GM23338 (cell line): Measurements from ENCODE around the gene COTL1.

ENCODE experiments used
- CREB1 ChIP-seq: fragments of 250-450 bp; sonication (Bioruptor Pico); IDR thresholded peaks from 2 replicates; pipeline ENCODE4 v1.5.0; 2020; ENCODE audit warnings: low read depth, mild to moderate bottlenecking, moderate library complexity
- EZH2 ChIP-seq: fragments of 200-600 bp; sonication (generic); IDR thresholded peaks from one replicate; pipeline ENCODE4 v1.8.0; 2017; ENCODE audit warnings: antibody characterized with exemption, mild to moderate bottlenecking, low read depth; ENCODE audit not compliant: unreplicated experiment
- EZH2phosphoT487 ChIP-seq: fragments of 200-600 bp; sonication (generic); IDR thresholded peaks from one replicate; pipeline ENCODE4 v1.8.1; 2018; ENCODE audit warnings: antibody characterized with exemption; ENCODE audit not compliant: unreplicated experiment
- JUNB ChIP-seq: IDR thresholded peaks from one replicate; pipeline ENCODE4 v1.6.1; 2016; ENCODE audit warnings: antibody characterized with exemption; ENCODE audit not compliant: unreplicated experiment
- NANOG ChIP-seq: IDR thresholded peaks from 2 replicates; pipeline ENCODE4 v1.6.1; 2016; ENCODE audit warnings: antibody characterized with exemption, borderline replicate concordance
- POLR2AphosphoS5 ChIP-seq: IDR thresholded peaks from 2 replicates; pipeline ENCODE4 v1.6.1; 2016; ENCODE audit warnings: antibody characterized with exemption, low read depth
- ZNF114 ChIP-seq: fragments of 250-450 bp; sonication (Bioruptor Pico); IDR thresholded peaks from 2 replicates; pipeline ENCODE4 v1.5.0; 2020; ENCODE audit warnings: mild to moderate bottlenecking, moderate library complexity
- ZNF331 ChIP-seq: fragments of 250-450 bp; sonication (Bioruptor Pico); IDR thresholded peaks from 2 replicates; pipeline ENCODE4 v1.5.0; 2020; ENCODE audit warnings: low read depth, mild to moderate bottlenecking, moderate library complexity
- TF ChIP-seq, protein P1 (sequence below), 2 experiments: fragments of 200-600 bp in 1 of 2; sonication (generic) in 1 of 2; conservative IDR thresholded peaks; 2 replicates each; pipeline versions ENCODE4 v1.5.1 to v1.6.1; 2016 to 2017; ENCODE audit warnings: antibody characterized with exemption in 2 of 2, low read depth in 2 of 2, mild to moderate bottlenecking in 2 of 2, moderate library complexity in 1 of 2
- TF ChIP-seq, protein P2 (sequence below): IDR thresholded peaks from 2 replicates; pipeline ENCODE4 v1.6.1; 2016; ENCODE audit warnings: antibody characterized with exemption
- TF ChIP-seq, protein P3 (sequence below): fragments of 250-450 bp; sonication (Bioruptor Pico); IDR thresholded peaks from 2 replicates; pipeline ENCODE4 v1.5.0; 2020; ENCODE audit warnings: mild to moderate bottlenecking, moderate library complexity
- TF ChIP-seq, protein P4 (sequence below): IDR thresholded peaks from one replicate; pipeline ENCODE4 v1.6.1; 2018; ENCODE audit warnings: antibody characterized with exemption; ENCODE audit not compliant: unreplicated experiment

DNA sequence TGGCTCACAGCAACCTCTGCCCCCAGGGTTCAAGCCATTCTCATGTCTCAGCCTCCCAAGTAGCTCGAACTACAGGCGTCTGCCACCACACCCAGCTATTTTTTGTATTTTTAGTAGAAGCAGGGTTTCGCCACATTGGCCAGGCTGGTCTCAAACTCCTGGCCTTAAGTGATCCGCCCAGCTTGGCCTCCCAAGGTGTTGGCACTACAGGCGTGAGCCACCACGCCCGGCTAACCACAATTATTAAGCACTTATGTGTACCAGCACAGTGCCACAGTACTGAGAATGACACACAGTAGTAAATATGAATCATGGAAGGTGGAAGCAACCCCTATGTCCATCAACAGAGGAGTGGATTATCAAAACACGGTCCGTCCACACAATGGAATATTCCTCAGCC lies 49.8 kb downstream of the COTL1 start:
- TF ChIP-seq, protein P1, sequence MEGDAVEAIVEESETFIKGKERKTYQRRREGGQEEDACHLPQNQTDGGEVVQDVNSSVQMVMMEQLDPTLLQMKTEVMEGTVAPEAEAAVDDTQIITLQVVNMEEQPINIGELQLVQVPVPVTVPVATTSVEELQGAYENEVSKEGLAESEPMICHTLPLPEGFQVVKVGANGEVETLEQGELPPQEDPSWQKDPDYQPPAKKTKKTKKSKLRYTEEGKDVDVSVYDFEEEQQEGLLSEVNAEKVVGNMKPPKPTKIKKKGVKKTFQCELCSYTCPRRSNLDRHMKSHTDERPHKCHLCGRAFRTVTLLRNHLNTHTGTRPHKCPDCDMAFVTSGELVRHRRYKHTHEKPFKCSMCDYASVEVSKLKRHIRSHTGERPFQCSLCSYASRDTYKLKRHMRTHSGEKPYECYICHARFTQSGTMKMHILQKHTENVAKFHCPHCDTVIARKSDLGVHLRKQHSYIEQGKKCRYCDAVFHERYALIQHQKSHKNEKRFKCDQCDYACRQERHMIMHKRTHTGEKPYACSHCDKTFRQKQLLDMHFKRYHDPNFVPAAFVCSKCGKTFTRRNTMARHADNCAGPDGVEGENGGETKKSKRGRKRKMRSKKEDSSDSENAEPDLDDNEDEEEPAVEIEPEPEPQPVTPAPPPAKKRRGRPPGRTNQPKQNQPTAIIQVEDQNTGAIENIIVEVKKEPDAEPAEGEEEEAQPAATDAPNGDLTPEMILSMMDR (conservative IDR thresholded peaks at IDR 0.05; ENCODE audit: low read depth in 2 of 2) = no peak
- TF ChIP-seq EZH2phosphoT487 (no peak), NANOG (no peak), EZH2 (no peak), ZNF331 (CRISPR knock-in tag) (no peak), POLR2AphosphoS5 (no peak), JUNB (no peak), CREB1 (CRISPR knock-in tag) (no peak), ZNF114 (CRISPR knock-in tag) (no peak)
- TF ChIP-seq, protein P2, sequence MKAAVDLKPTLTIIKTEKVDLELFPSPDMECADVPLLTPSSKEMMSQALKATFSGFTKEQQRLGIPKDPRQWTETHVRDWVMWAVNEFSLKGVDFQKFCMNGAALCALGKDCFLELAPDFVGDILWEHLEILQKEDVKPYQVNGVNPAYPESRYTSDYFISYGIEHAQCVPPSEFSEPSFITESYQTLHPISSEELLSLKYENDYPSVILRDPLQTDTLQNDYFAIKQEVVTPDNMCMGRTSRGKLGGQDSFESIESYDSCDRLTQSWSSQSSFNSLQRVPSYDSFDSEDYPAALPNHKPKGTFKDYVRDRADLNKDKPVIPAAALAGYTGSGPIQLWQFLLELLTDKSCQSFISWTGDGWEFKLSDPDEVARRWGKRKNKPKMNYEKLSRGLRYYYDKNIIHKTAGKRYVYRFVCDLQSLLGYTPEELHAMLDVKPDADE = no peak
- TF ChIP-seq, protein P3, sequence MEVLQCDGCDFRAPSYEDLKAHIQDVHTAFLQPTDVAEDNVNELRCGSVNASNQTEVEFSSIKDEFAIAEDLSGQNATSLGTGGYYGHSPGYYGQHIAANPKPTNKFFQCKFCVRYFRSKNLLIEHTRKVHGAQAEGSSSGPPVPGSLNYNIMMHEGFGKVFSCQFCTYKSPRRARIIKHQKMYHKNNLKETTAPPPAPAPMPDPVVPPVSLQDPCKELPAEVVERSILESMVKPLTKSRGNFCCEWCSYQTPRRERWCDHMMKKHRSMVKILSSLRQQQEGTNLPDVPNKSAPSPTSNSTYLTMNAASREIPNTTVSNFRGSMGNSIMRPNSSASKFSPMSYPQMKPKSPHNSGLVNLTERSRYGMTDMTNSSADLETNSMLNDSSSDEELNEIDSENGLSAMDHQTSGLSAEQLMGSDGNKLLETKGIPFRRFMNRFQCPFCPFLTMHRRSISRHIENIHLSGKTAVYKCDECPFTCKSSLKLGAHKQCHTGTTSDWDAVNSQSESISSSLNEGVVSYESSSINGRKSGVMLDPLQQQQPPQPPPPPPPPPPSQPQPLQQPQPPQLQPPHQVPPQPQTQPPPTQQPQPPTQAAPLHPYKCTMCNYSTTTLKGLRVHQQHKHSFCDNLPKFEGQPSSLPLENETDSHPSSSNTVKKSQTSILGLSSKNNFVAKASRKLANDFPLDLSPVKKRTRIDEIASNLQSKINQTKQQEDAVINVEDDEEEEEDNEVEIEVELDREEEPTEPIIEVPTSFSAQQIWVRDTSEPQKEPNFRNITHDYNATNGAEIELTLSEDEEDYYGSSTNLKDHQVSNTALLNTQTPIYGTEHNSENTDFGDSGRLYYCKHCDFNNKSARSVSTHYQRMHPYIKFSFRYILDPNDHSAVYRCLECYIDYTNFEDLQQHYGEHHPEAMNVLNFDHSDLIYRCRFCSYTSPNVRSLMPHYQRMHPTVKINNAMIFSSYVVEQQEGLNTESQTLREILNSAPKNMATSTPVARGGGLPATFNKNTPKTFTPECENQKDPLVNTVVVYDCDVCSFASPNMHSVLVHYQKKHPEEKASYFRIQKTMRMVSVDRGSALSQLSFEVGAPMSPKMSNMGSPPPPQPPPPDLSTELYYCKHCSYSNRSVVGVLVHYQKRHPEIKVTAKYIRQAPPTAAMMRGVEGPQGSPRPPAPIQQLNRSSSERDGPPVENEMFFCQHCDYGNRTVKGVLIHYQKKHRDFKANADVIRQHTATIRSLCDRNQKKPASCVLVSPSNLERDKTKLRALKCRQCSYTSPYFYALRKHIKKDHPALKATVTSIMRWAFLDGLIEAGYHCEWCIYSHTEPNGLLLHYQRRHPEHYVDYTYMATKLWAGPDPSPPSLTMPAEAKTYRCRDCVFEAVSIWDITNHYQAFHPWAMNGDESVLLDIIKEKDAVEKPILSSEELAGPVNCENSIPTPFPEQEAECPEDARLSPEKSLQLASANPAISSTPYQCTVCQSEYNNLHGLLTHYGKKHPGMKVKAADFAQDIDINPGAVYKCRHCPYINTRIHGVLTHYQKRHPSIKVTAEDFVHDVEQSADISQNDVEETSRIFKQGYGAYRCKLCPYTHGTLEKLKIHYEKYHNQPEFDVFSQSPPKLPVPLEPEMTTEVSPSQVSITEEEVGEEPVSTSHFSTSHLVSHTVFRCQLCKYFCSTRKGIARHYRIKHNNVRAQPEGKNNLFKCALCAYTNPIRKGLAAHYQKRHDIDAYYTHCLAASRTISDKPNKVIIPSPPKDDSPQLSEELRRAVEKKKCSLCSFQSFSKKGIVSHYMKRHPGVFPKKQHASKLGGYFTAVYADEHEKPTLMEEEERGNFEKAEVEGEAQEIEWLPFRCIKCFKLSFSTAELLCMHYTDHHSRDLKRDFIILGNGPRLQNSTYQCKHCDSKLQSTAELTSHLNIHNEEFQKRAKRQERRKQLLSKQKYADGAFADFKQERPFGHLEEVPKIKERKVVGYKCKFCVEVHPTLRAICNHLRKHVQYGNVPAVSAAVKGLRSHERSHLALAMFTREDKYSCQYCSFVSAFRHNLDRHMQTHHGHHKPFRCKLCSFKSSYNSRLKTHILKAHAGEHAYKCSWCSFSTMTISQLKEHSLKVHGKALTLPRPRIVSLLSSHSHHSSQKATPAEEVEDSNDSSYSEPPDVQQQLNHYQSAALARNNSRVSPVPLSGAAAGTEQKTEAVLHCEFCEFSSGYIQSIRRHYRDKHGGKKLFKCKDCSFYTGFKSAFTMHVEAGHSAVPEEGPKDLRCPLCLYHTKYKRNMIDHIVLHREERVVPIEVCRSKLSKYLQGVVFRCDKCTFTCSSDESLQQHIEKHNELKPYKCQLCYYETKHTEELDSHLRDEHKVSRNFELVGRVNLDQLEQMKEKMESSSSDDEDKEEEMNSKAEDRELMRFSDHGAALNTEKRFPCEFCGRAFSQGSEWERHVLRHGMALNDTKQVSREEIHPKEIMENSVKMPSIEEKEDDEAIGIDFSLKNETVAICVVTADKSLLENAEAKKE (CRISPR knock-in tag) = no peak
- TF ChIP-seq, protein P4, sequence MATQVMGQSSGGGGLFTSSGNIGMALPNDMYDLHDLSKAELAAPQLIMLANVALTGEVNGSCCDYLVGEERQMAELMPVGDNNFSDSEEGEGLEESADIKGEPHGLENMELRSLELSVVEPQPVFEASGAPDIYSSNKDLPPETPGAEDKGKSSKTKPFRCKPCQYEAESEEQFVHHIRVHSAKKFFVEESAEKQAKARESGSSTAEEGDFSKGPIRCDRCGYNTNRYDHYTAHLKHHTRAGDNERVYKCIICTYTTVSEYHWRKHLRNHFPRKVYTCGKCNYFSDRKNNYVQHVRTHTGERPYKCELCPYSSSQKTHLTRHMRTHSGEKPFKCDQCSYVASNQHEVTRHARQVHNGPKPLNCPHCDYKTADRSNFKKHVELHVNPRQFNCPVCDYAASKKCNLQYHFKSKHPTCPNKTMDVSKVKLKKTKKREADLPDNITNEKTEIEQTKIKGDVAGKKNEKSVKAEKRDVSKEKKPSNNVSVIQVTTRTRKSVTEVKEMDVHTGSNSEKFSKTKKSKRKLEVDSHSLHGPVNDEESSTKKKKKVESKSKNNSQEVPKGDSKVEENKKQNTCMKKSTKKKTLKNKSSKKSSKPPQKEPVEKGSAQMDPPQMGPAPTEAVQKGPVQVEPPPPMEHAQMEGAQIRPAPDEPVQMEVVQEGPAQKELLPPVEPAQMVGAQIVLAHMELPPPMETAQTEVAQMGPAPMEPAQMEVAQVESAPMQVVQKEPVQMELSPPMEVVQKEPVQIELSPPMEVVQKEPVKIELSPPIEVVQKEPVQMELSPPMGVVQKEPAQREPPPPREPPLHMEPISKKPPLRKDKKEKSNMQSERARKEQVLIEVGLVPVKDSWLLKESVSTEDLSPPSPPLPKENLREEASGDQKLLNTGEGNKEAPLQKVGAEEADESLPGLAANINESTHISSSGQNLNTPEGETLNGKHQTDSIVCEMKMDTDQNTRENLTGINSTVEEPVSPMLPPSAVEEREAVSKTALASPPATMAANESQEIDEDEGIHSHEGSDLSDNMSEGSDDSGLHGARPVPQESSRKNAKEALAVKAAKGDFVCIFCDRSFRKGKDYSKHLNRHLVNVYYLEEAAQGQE = no peak
